ENCODE results near the gene PHF21A.

- TF ChIP-seq POLR2AphosphoS5 (IDR thresholded peaks at IDR 0.05; ENCODE audit: low read depth, low read length), result no peak
- TF ChIP-seq SIN3A (IDR thresholded peaks at IDR 0.05; ENCODE audit: borderline replicate concordance, insufficient read depth, low read length), result no peak
- no peak for TF ChIP-seq TAF1 (IDR thresholded peaks at IDR 0.05; ENCODE audit: borderline replicate concordance, insufficient read depth, low read length)
- TF ChIP-seq REST (IDR thresholded peaks at IDR 0.05; ENCODE audit: insufficient read depth in 1 of 2, low read depth in 2 of 2, low read length in 2 of 2), result no peak
- no peak for TF ChIP-seq FOXP2 (optimal IDR thresholded peaks at IDR 0.05; ENCODE audit: borderline replicate concordance, extremely low read depth, extremely low read length, insufficient read depth)
Observed at GRCh38 chr11:46149342-46149741, 28.1 kb upstream of the PHF21A start.

All from PFSK-1 (cell line).